ENCODE measurements around the gene PIGQ.

Gene PIGQ

GRCh38 chr16:616733-617586 is 47.2 kb downstream of the PIGQ start:
- no peak; the same call in 2 of the 3 replicates for ATAC-seq
- TF ChIP-seq ZNF565 (CRISPR knock-in tag; conservative IDR thresholded peaks at IDR 0.05; ENCODE audit: low read depth): no peak
- TF ChIP-seq GLIS3 (CRISPR knock-in tag; IDR thresholded peaks at IDR 0.05): no peak
- TF ChIP-seq PPARA (CRISPR knock-in tag; IDR thresholded peaks at IDR 0.05; ENCODE audit: borderline replicate concordance): no peak
- no peak for TF ChIP-seq ISL1 (CRISPR knock-in tag; IDR thresholded peaks at IDR 0.05)

- ATAC-seq: no peak
- TF ChIP-seq ZNF8 (CRISPR knock-in tag; IDR thresholded peaks at IDR 0.05) (no peak), SNAI2 (CRISPR knock-in tag; IDR thresholded peaks at IDR 0.05) (no peak), CSDC2 (CRISPR knock-in tag; IDR thresholded peaks at IDR 0.05) (no peak), ISL1 (CRISPR knock-in tag; IDR thresholded peaks at IDR 0.05) (no peak), TOX (CRISPR knock-in tag; IDR thresholded peaks at IDR 0.05; ENCODE audit: borderline replicate concordance) (no peak), CREB5 (CRISPR knock-in tag; IDR thresholded peaks at IDR 0.05; ENCODE audit: low read depth) (no peak), TSHZ2 (CRISPR knock-in tag; IDR thresholded peaks at IDR 0.05) (no peak), ESRRG (CRISPR knock-in tag; IDR thresholded peaks at IDR 0.05) (no peak), ZNF70 (CRISPR knock-in tag; IDR thresholded peaks at IDR 0.05) (no peak), ZC3H10 (CRISPR knock-in tag; IDR thresholded peaks at IDR 0.05) (no peak)
Observed at GRCh38 chr16:617855-618254, 48.1 kb downstream of the PIGQ start.

GRCh38 chr16:619476-620100 is 49.8 kb downstream of the PIGQ start:
- ATAC-seq: no peak
- TF ChIP-seq POU6F1 (CRISPR knock-in tag; IDR thresholded peaks at IDR 0.05; ENCODE audit: borderline replicate concordance, low read depth) (no peak), SNAI2 (CRISPR knock-in tag; IDR thresholded peaks at IDR 0.05) (no peak), CSRNP3 (CRISPR knock-in tag; IDR thresholded peaks at IDR 0.05) (no peak), ZFP3 (CRISPR knock-in tag; IDR thresholded peaks at IDR 0.05) (no peak), PATZ1 (CRISPR knock-in tag; IDR thresholded peaks at IDR 0.05; ENCODE audit: borderline replicate concordance) (no peak), ZC3H10 (CRISPR knock-in tag; IDR thresholded peaks at IDR 0.05) (no peak), CREB5 (CRISPR knock-in tag; IDR thresholded peaks at IDR 0.05; ENCODE audit: low read depth) (no peak), BACH2 (CRISPR knock-in tag; IDR thresholded peaks at IDR 0.05; ENCODE audit: borderline replicate concordance) (no peak), OSR1 (CRISPR knock-in tag; IDR thresholded peaks at IDR 0.05) (no peak), ZNF8 (CRISPR knock-in tag; IDR thresholded peaks at IDR 0.05) (no peak), RARB (CRISPR knock-in tag; IDR thresholded peaks at IDR 0.05) (no peak), ESRRG (CRISPR knock-in tag; IDR thresholded peaks at IDR 0.05) (no peak), ARNTL (CRISPR knock-in tag; IDR thresholded peaks at IDR 0.05; ENCODE audit: borderline replicate concordance, low read depth) (no peak), TOX (CRISPR knock-in tag; IDR thresholded peaks at IDR 0.05; ENCODE audit: borderline replicate concordance) (no peak)
